Measurements from ENCODE around the gene PDK2. TPM values are rescaled to one million over a fixed set of nuclear protein-coding genes. Genes with fewer than 3 reads are reported as not detected.

The PDK2 gene
- total and polyA plus RNA-seq, 9 of the 15 experiments (the other 6 are each of a cell fraction or from before 2014, with no cell fraction given): 0.03 to 2.5 (median 1.4) TPM

DNA sequence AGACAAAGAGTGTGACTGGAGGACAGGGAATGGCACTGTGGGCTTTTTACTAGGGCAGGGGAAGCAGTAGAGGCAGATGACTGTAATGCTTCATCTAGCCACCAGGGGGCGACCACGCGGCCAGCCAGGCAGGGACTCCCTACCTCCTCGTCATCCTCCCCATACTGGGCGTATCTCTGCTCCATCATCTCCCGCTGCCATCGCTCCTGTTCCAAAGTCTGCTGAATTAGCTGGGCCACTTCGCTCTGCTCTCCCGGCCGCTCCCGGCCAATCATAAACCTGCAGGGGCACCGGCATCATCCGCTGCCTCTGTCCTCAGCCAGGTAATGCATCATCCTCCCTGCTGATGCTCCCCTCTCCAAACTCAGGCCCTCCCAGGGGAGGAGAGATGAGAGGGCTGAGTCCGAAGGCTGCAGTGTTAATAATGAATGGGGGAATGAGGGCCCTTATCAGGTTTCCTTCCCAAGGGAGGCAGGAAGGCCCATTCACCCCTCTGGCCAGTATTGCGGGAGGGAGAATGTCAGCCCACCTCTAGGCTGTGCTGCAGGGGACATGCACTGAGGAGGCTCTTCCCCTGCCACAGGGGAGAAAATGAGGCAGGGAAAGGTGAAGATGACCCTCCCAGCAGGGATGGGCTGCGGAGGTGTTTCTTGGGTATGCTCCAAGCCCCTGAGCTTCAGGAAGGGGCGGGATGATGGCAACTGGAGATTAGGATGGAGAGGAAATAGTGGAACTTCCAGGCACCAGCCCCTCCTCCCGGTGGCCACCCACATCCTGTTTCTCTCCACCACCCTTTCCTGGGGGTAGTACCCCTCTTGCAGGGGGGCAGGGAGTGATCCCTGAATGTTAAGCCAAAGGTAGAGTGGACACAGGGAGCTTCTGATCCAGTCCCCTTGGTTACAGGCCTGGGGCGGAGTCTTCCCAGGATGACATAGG lies 45.1 kb downstream of the PDK2 start (continued):
- no peak for TF ChIP-seq RFX5 (IDR thresholded peaks at IDR 0.05; ENCODE audit: low read depth, low read length)
- TF ChIP-seq MCM7 (IDR thresholded peaks at IDR 0.05): no peak
- no peak for TF ChIP-seq TAF7 (tag; IDR thresholded peaks at IDR 0.05)
- no peak for TF ChIP-seq ZNF764 (CRISPR knock-in tag; IDR thresholded peaks at IDR 0.05; ENCODE audit: low read depth)
- no peak for TF ChIP-seq ZKSCAN3 (CRISPR knock-in tag; IDR thresholded peaks at IDR 0.05)
- no peak for TF ChIP-seq MEF2A (IDR thresholded peaks at IDR 0.05; ENCODE audit: control insufficient read depth, low read depth, low read length)
- TF ChIP-seq RFX1 (IDR thresholded peaks at IDR 0.05): no peak
- TF ChIP-seq, protein P1, sequence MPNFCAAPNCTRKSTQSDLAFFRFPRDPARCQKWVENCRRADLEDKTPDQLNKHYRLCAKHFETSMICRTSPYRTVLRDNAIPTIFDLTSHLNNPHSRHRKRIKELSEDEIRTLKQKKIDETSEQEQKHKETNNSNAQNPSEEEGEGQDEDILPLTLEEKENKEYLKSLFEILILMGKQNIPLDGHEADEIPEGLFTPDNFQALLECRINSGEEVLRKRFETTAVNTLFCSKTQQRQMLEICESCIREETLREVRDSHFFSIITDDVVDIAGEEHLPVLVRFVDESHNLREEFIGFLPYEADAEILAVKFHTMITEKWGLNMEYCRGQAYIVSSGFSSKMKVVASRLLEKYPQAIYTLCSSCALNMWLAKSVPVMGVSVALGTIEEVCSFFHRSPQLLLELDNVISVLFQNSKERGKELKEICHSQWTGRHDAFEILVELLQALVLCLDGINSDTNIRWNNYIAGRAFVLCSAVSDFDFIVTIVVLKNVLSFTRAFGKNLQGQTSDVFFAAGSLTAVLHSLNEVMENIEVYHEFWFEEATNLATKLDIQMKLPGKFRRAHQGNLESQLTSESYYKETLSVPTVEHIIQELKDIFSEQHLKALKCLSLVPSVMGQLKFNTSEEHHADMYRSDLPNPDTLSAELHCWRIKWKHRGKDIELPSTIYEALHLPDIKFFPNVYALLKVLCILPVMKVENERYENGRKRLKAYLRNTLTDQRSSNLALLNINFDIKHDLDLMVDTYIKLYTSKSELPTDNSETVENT (CRISPR knock-in tag; IDR thresholded peaks at IDR 0.05): no peak; the same call in 1 of the 2 replicates
- TF ChIP-seq FOXA1 (IDR thresholded peaks at IDR 0.05; ENCODE audit: borderline replicate concordance): no peak
- TF ChIP-seq ZNF133 (CRISPR knock-in tag; IDR thresholded peaks at IDR 0.05): no peak
- peak; percentile 50; the same call in 1 of the 2 replicates for TF ChIP-seq SMAD4 (CRISPR knock-in tag; conservative IDR thresholded peaks at IDR 0.05)
- TF ChIP-seq ZNF324 (CRISPR knock-in tag; IDR thresholded peaks at IDR 0.05): no peak
- TF ChIP-seq PHB (CRISPR knock-in tag; IDR thresholded peaks at IDR 0.05): no peak
- TF ChIP-seq BDP1 (IDR thresholded peaks at IDR 0.05; ENCODE audit: insufficient read depth, insufficient read length): no peak
- TF ChIP-seq, protein P2, sequence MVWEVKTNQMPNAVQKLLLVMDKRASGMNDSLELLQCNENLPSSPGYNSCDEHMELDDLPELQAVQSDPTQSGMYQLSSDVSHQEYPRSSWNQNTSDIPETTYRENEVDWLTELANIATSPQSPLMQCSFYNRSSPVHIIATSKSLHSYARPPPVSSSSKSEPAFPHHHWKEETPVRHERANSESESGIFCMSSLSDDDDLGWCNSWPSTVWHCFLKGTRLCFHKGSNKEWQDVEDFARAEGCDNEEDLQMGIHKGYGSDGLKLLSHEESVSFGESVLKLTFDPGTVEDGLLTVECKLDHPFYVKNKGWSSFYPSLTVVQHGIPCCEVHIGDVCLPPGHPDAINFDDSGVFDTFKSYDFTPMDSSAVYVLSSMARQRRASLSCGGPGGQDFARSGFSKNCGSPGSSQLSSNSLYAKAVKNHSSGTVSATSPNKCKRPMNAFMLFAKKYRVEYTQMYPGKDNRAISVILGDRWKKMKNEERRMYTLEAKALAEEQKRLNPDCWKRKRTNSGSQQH (CRISPR knock-in tag; IDR thresholded peaks at IDR 0.05): no peak
- no peak for TF ChIP-seq ZNF41 (CRISPR knock-in tag; conservative IDR thresholded peaks at IDR 0.05)
- TF ChIP-seq PYGO2 (tag; IDR thresholded peaks at IDR 0.05): no peak
- TF ChIP-seq SRSF1 (IDR thresholded peaks at IDR 0.05; ENCODE audit: low read depth, low read length): no peak
- no peak for TF ChIP-seq ZNF507 (tag; conservative IDR thresholded peaks at IDR 0.05)
- TF ChIP-seq STAG1 (CRISPR knock-in tag; IDR thresholded peaks at IDR 0.05; ENCODE audit: borderline replicate concordance): no peak; the same call in 1 of the 2 replicates

Data from K562 (cell line).